ENCODE data around the gene PHKB.
"Not testable (repeated sequence)": the region's sequence is repeated elsewhere in the genome, so short reads cannot be mapped to it uniquely, and the experiment has no call there.

The PHKB gene

DNA sequence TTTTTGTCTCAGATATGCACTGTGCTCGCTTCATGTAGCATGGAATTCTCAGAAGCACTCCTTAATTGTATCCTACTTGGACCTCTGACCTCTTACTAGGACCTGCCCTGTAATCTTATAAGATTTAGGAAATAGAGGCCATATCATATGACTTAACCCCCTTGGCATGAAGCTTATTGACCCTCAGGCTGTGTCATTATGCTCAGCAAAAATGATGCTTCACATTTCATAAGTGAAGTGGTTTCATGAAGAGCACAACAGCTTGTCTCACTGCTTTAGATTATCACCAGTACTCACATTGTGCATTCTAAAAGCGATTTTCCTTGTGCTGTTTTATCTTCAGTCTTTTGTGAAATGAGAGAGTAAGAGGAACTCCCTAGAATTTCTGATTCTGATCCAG lies 6.4 kb downstream of the PHKB start:
- Histone ChIP-seq H3F3A (ENCODE audit: control insufficient read depth, insufficient read depth) (peaks cover 14% of the 10 kb centered on the region), H3K9me2 (replicated peaks; ENCODE audit: control insufficient read depth, low read length) (no peaks in the 10 kb centered on the region), H3K27me3 (ENCODE audit: control insufficient read depth, low read length) (no peaks in the 10 kb centered on the region), H3K4me2 (ENCODE audit: low read length) (no peak overlapping the region), H3K79me2 (ENCODE audit: control insufficient read depth, low read length) (peaks cover 88% of the 10 kb centered on the region), H3K27ac (ENCODE audit: low read depth, low read length) (no peak overlapping the region), H3K4me3 (ENCODE audit: low read length) (no peak overlapping the region), H3K4me1 (ENCODE audit: control insufficient read depth, low read length) (peaks cover 45% of the 10 kb centered on the region), H4K20me1 (ENCODE audit: control insufficient read depth, insufficient read depth, low read depth, low read length) (no peaks in the 10 kb centered on the region), H3K36me3 (ENCODE audit: control insufficient read depth, low read length) (peaks cover 39% of the 10 kb centered on the region), H3K9me3 (ENCODE audit: control insufficient read depth, insufficient read depth, low read length) (no peaks in the 10 kb centered on the region)
- TF ChIP-seq, protein P1, sequence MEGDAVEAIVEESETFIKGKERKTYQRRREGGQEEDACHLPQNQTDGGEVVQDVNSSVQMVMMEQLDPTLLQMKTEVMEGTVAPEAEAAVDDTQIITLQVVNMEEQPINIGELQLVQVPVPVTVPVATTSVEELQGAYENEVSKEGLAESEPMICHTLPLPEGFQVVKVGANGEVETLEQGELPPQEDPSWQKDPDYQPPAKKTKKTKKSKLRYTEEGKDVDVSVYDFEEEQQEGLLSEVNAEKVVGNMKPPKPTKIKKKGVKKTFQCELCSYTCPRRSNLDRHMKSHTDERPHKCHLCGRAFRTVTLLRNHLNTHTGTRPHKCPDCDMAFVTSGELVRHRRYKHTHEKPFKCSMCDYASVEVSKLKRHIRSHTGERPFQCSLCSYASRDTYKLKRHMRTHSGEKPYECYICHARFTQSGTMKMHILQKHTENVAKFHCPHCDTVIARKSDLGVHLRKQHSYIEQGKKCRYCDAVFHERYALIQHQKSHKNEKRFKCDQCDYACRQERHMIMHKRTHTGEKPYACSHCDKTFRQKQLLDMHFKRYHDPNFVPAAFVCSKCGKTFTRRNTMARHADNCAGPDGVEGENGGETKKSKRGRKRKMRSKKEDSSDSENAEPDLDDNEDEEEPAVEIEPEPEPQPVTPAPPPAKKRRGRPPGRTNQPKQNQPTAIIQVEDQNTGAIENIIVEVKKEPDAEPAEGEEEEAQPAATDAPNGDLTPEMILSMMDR (IDR thresholded peaks at IDR 0.05; ENCODE audit: low read depth, low read length, poor library complexity, severe bottlenecking): no peak
- no peak for TF ChIP-seq EZH2phosphoT487 (IDR thresholded peaks at IDR 0.05; ENCODE audit: borderline replicate concordance, low read length)

DNA sequence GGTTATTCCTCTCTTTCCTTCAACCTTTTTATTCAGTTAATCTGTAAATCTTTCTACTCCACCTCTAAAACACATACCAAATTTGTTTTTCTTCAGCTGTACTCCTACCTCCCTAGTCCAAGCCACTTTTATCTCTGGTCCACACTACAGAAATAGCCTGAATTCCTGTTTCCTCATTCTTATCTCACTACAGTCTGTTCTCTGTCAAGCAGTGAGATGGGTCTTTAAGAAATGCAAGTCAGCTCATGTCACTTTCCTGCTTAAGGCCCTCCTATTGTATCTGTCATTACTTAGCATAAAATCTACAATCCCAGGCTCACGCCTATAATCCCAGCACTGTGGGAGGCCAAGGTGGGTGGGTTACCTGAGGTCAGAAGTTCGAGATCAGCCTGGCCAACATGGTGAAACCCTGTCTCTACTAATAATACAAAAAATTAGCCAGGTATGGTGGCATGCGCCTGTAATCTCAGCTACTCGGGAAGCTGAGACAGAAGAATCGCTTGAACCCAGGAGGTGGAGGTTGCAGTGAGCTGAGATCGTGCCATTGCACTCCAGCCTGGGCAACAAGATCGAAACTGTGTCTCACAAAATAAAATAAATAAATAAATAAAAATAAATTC lies 7.0 kb downstream of the PHKB start:
- H3K4me3 ChIP-seq (ENCODE audit: low read length): not testable (repeated sequence)
- peaks cover 34% of the 10 kb centered on the region for H3K36me3 ChIP-seq (ENCODE audit: control insufficient read depth, low read length)
- H3K79me2 ChIP-seq (ENCODE audit: control insufficient read depth, low read length): peaks cover 82% of the 10 kb centered on the region

DNA sequence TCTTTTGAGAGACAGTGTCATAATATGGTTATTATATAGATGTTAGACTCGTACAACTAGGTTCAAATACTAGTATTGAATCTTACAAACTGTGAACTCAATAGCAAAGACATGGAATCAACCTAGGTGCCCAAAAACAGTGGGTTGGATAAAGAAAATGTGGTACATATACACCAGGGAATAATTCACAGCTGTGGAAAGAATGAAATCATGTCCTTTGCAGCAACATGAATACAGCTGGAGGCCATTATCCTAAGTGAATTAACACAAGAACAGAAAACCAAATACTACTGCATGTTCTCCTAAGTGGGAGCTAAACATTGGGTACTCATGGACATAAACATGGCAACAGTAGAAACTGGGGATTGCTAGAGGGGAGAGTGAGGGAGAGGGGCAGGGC lies 8.1 kb downstream of the PHKB start:
- Histone ChIP-seq H3K36me3 (ENCODE audit: control insufficient read depth, low read length) (peaks cover 23% of the 10 kb centered on the region), H3K9me2 (replicated peaks; ENCODE audit: control insufficient read depth, low read length) (no peaks in the 10 kb centered on the region), H3K4me2 (ENCODE audit: low read length) (no peak overlapping the region), H3K27me3 (ENCODE audit: control insufficient read depth, low read length) (no peaks in the 10 kb centered on the region), H3F3A (ENCODE audit: control insufficient read depth, insufficient read depth) (peaks cover 9% of the 10 kb centered on the region), H3K79me2 (ENCODE audit: control insufficient read depth, low read length) (peaks cover 73% of the 10 kb centered on the region), H3K27ac (ENCODE audit: low read depth, low read length) (no peak overlapping the region), H3K4me1 (ENCODE audit: control insufficient read depth, low read length) (peaks cover 27% of the 10 kb centered on the region), H4K20me1 (ENCODE audit: control insufficient read depth, insufficient read depth, low read depth, low read length) (no peaks in the 10 kb centered on the region), H3K4me3 (ENCODE audit: low read length) (no peak overlapping the region), H3K9me3 (ENCODE audit: control insufficient read depth, insufficient read depth, low read length) (no peaks in the 10 kb centered on the region)
- TF ChIP-seq, protein P1 (IDR thresholded peaks at IDR 0.05; ENCODE audit: low read depth, low read length, poor library complexity, severe bottlenecking): no peak
- no peak for TF ChIP-seq EZH2phosphoT487 (IDR thresholded peaks at IDR 0.05; ENCODE audit: borderline replicate concordance, low read length)

More for the DNA sequence above, 7.0 kb downstream of the PHKB start:
- H3F3A ChIP-seq (ENCODE audit: control insufficient read depth, insufficient read depth); H3K27me3 ChIP-seq (ENCODE audit: control insufficient read depth, low read length); H3K27ac ChIP-seq (ENCODE audit: low read depth, low read length); H3K9me2 ChIP-seq (replicated peaks; ENCODE audit: control insufficient read depth, low read length); H3K9me3 ChIP-seq (ENCODE audit: control insufficient read depth, insufficient read depth, low read length); H4K20me1 ChIP-seq (ENCODE audit: control insufficient read depth, insufficient read depth, low read depth, low read length); H3K4me2 ChIP-seq (ENCODE audit: low read length): not testable (repeated sequence)
- peaks cover 38% of the 10 kb centered on the region for H3K4me1 ChIP-seq (ENCODE audit: control insufficient read depth, low read length)

DNA sequence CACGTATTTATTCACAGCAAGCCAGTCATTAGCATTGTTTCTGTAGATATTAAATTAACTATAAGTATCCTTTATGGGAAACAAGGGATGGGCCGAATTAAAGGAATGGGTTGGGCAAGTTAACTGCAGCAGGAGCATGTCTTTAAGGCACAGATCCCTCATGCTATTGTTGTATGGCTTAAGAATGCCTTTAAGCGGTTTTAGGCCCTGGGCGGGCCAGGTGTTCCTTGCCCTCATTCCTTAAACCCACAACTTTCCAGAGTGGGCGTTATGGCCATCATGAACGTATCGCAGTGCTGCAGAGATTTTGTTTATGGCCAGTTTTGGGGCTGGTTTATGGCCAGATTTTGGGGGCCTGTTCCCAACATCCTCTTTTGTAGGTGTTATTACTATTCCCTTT lies 9.1 kb downstream of the PHKB start:
- Histone ChIP-seq H3F3A (ENCODE audit: control insufficient read depth, insufficient read depth) (peaks cover 2% of the 10 kb centered on the region), H3K4me1 (ENCODE audit: control insufficient read depth, low read length) (peaks cover 18% of the 10 kb centered on the region), H3K36me3 (ENCODE audit: control insufficient read depth, low read length) (peaks cover 16% of the 10 kb centered on the region), H3K27ac (ENCODE audit: low read depth, low read length) (no peak overlapping the region), H3K4me3 (ENCODE audit: low read length) (no peak overlapping the region), H3K9me2 (replicated peaks; ENCODE audit: control insufficient read depth, low read length) (no peaks in the 10 kb centered on the region), H3K4me2 (ENCODE audit: low read length) (no peak overlapping the region), H3K27me3 (ENCODE audit: control insufficient read depth, low read length) (no peaks in the 10 kb centered on the region), H3K79me2 (ENCODE audit: control insufficient read depth, low read length) (peaks cover 69% of the 10 kb centered on the region), H4K20me1 (ENCODE audit: control insufficient read depth, insufficient read depth, low read depth, low read length) (no peaks in the 10 kb centered on the region), H3K9me3 (ENCODE audit: control insufficient read depth, insufficient read depth, low read length) (no peaks in the 10 kb centered on the region)
- no peak for TF ChIP-seq EZH2phosphoT487 (IDR thresholded peaks at IDR 0.05; ENCODE audit: borderline replicate concordance, low read length)

All from DOHH2 (cell line).